GM13977 (cell line): ENCODE measurements around the gene GFI1B.

Experiments used
- DNase-seq: peaks from one replicate; pipeline ENCODE4 v3.0.0; 2012; ENCODE audit warnings: low spot score
- in situ Hi-C: fragments of 300-500 bp; cut with MboI; formaldehyde crosslinking; loops from one replicate; pipeline ENCODE4 v1.12.0; 2022; ENCODE audit warnings: low sequenced_read_pairs, low pct_unique_long_range_greater_than_20kb, mixed read lengths, inconsistent platforms; ENCODE audit not compliant: unreplicated experiment
- TF ChIP-seq, protein P1 (sequence below): IDR thresholded peaks from 2 replicates; pipeline ENCODE4 v1.5.1; 2012; ENCODE audit warnings: mild to moderate bottlenecking, control low read depth; ENCODE audit not compliant: insufficient read depth; ENCODE audit errors: extremely low read depth, missing control alignments

Gene GFI1B

DNA sequence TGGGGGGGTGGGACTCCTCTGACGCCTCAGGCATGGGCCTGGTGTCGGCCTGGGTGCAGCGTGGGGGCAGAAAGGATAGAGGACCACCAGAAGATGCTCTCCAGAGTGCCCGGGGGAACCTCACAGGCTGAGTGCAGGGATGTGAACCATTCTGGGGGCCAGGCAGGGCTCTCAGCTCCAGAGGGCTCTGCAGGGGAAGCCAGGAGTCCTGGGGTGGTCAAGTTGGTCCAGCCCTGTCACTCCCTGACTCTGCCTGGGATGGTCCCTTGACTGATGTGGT is 6.5 kb downstream of the GFI1B start:
- DNase-seq, result no peak
- in situ Hi-C loops, result no loop called here
- TF ChIP-seq, protein P1, sequence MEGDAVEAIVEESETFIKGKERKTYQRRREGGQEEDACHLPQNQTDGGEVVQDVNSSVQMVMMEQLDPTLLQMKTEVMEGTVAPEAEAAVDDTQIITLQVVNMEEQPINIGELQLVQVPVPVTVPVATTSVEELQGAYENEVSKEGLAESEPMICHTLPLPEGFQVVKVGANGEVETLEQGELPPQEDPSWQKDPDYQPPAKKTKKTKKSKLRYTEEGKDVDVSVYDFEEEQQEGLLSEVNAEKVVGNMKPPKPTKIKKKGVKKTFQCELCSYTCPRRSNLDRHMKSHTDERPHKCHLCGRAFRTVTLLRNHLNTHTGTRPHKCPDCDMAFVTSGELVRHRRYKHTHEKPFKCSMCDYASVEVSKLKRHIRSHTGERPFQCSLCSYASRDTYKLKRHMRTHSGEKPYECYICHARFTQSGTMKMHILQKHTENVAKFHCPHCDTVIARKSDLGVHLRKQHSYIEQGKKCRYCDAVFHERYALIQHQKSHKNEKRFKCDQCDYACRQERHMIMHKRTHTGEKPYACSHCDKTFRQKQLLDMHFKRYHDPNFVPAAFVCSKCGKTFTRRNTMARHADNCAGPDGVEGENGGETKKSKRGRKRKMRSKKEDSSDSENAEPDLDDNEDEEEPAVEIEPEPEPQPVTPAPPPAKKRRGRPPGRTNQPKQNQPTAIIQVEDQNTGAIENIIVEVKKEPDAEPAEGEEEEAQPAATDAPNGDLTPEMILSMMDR, result no peak

DNA sequence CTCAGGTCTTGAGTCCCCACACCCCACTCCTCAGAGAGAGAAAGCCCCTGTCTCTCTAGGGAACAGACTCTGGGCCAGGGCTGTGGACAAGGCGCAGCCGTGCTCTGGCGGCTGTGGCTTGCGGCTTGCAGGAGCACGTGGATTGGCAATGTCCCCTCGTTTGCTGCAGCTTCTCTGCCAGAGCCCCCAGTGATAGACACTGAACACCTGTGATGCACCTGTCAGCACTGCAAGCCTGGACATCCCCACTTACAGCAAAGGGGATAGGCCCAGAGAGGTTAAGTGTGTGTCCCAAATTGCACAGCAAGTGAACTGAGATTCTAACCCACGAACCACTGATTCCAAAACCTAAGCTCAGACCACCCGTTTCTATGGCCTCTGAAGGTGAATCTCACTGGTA is 7.0 kb downstream of the GFI1B start:
- DNase-seq, result no peak
- in situ Hi-C loops, result no loop called here
- TF ChIP-seq, protein P1, result no peak

DNA sequence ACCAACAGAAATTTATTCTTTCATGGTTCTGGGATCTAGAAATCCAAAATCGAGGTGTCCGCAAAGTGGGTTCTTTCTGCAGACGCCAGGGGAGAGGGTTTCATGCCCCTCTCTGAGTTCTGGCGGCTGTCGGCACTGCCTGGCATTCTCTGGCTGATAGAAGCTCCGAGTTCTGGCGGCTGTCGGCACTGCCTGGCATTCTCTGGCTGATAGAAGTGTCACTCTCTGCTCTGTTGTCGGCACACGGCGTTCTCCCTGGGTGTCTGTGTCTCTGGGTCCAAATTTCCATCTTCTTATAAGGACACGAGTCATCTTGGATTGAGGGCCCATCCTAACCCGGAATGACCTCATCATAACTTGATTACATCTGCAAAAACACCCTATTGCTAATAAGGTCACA is 7.6 kb downstream of the GFI1B start:
- no peak for DNase-seq
- TF ChIP-seq, protein P1, result no peak
- in situ Hi-C loops, result no loop called here

DNA sequence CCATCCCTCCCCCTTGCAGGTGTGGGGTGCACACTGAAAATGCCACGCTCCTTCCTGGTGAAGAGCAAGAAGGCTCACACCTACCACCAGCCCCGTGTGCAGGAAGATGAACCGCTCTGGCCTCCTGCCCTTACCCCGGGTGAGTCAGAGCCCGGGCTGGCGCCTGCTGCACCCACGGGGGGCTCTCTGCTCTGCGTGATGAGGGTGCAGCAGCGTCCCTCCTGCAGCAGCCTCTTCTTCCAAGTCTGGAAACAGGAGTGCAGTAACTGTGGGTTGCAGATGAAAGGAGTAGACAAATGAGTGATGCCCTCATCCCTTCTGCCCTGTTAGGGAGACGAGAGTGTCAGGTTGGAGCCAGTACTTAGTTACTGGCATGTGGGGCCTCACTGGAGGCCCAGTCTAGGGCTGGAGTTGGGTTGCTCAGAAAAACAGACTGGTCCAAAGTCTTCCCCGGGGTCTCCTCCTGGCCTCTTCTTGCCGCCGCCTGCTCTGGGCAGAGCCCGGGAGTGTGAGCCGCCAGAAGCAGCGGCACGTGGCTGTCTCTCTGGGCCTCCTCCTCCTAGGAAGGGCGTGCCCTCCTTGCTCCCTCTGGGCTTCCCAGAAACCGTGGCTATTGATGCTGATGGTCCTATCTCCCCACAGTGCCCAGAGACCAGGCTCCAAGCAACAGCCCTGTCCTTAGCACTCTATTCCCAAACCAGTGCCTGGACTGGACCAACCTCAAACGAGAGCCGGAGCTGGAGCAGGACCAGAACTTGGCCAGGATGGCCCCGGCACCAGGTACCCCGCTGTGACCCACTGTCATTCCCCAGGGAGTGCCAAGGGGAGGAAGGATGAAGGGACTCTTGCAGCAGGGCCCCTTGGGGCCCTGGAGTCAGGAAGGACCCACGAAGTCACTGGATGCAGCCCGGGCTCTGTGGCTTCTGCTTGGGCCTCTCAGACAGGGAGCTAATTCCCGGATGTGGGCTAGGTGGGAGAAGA is 8.4 kb downstream of the GFI1B start:
- TF ChIP-seq, protein P1, result no peak
- in situ Hi-C loops, result no loop called here
- DNase-seq, result no peak

DNA sequence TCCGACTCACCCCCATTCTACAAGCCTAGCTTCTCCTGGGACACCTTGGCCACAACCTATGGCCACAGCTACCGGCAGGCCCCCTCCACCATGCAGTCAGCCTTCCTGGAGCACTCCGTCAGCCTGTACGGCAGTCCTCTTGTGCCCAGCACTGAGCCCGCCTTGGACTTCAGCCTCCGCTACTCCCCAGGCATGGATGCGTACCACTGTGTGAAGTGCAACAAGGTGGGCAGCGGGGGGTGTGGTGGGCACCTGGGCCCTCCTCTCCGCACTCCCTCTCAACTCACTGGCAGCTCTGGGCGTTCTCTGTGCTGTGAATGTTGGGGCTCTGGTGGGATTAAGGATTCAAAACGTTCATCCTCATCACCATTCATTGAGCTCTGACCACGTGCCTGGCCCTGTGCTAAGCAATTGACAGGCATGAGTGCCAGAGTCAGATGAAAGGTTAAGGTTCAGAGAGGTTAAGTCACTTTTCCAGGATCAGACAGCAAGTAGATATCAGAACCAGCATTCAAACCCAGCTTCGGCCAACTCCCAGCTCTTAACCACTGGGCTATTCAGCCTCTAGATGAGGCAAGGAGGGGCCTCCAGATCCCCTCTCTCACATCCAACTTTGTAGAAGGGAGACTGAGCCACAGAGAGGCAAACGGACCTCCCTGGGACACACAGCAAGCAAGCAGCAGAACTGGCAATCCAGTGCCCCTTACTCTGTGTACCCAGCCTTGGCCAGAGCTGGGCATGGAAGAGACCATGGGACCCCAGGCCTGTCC is 9.9 kb downstream of the GFI1B start:
- TF ChIP-seq, protein P1, result no peak
- in situ Hi-C loops, result no loop called here
- no peak for DNase-seq

DNA sequence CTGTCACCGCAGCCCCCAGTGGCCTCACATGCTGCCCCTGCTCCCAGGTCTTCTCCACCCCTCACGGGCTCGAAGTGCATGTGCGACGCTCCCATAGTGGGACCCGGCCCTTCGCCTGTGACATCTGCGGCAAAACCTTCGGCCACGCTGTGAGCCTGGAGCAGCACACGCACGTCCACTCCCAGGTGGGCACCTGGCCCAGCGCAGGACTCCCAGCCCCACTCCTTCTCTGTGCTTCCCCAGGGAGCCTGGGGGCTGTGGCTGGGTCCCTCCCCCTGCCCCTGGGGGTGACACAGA is 10.5 kb downstream of the GFI1B start:
- TF ChIP-seq, protein P1, result no peak
- DNase-seq, result no peak
- in situ Hi-C loops, result no loop called here
